Muscle of arm (tissue), 14 donors: ENCODE data around the gene KRTAP5-6. TPM values are rescaled to one million over a fixed set of nuclear protein-coding genes. Genes with fewer than 3 reads are reported as not detected.
A peak's percentile ranks its signal among the peaks of the same experiment; 100 is the strongest.

Experiments used
- DNase-seq: peaks from one replicate; pipeline ENCODE4 v3.0.0-alpha.2; 2013
- long read RNA-seq, 11 donors: transcript quantifications; one replicate each; lab custom pipeline, GENCODE V29; 2026
- polyA plus RNA-seq, 12 donors: library from polyadenylated mRNA; unstranded; fragments of 120-200 nt; gene quantifications; one replicate each; pipeline ENCODE4 v1.2.1, GENCODE V29; 2013; ENCODE audit not compliant: insufficient read length in 12 of 12

KRTAP5-6 gene
- polyA plus RNA-seq: under 1 TPM in 6 of 12 donors, not detected in 6; 0.36 to 0.82 (median 0.46) TPM
- long read RNA-seq, donor 1: 0 reads
- long read RNA-seq, donor 2: 0 reads
- long read RNA-seq, donor 3: 0 reads
- long read RNA-seq, donor 4, partial matches to known transcripts: 0 of 1 reads
- long read RNA-seq, donor 4, other reads (novel, unspliced or antisense): 0 of 1 reads
- long read RNA-seq, donor 5: 0 reads
- long read RNA-seq, donor 6, partial matches to known transcripts: 0 of 1 reads
- long read RNA-seq, donor 6, other reads (novel, unspliced or antisense): 0 of 1 reads
- long read RNA-seq, donor 7: 0 reads
- long read RNA-seq, donor 8: 0 reads
- long read RNA-seq, donor 9: 0 reads
- long read RNA-seq, donor 10: 0 reads
- long read RNA-seq, donor 11: 0 reads

GRCh38 chr11:1696608-1697570 is at the start of gene KRTAP5-6:
Gene KRTAP5-6, plus strand, starts transcription at chr11:1697195. Its CDS starts 51 bp downstream, at chr11:1697246.
- DNase-seq: no peak

GRCh38 chr11:1647901-1648652 is 48.9 kb upstream of the KRTAP5-6 start:
- DNase-seq: no peak

- DNase-seq: no peak
Measured at GRCh38 chr11:1648653-1649420, 48.2 kb upstream of the KRTAP5-6 start.

GRCh38 chr11:1650034-1650917 is 46.7 kb upstream of the KRTAP5-6 start:
- DNase-seq: no peak

- DNase-seq: no peak
Measured at GRCh38 chr11:1650918-1651262, 46.1 kb upstream of the KRTAP5-6 start.

GRCh38 chr11:1651411-1651980 is 45.5 kb upstream of the KRTAP5-6 start:
- no peak for DNase-seq

GRCh38 chr11:1652026-1652425 is 45.0 kb upstream of the KRTAP5-6 start:
- no peak for DNase-seq

GRCh38 chr11:1652442-1652770 is 44.6 kb upstream of the KRTAP5-6 start:
- no peak for DNase-seq

- DNase-seq: peak; percentile 81
Measured at GRCh38 chr11:1652771-1653540, 44.0 kb upstream of the KRTAP5-6 start.

- DNase-seq: no peak
Measured at GRCh38 chr11:1653541-1654387, 43.2 kb upstream of the KRTAP5-6 start.

GRCh38 chr11:1654388-1655167 is 42.4 kb upstream of the KRTAP5-6 start:
- DNase-seq: no peak

GRCh38 chr11:1655168-1656060 is 41.6 kb upstream of the KRTAP5-6 start:
- no peak for DNase-seq

- DNase-seq: no peak
Measured at GRCh38 chr11:1656061-1656441, 40.9 kb upstream of the KRTAP5-6 start.

GRCh38 chr11:1656670-1657069 is 40.3 kb upstream of the KRTAP5-6 start:
- no peak for DNase-seq

- no peak for DNase-seq
Measured at GRCh38 chr11:1659506-1659905, 37.5 kb upstream of the KRTAP5-6 start.
